Thoracic aorta (tissue), 2 donors: ENCODE measurements around the gene VSX1. TPM values are rescaled to one million over a fixed set of nuclear protein-coding genes. Genes with fewer than 3 reads are reported as not detected.

Experiments used
- ATAC-seq: fragments of 150-250 bp; one replicate; pipeline ENCODE4 v1.8.0; 2017; ENCODE audit warnings: low read depth; ENCODE audit not compliant: insufficient number of reproducible peaks, low FRiP score
- DNase-seq: peaks from one replicate; pipeline ENCODE4 v3.0.0-alpha.2; 2020; ENCODE audit warnings: low spot score
- H3K27ac ChIP-seq, 2 donors: fragments of 200-600 bp; sonication (generic); 1 replicate in 1 of 2; 2 replicates in 1 of 2; pipeline ENCODE4 v1.5.1; 2016; ENCODE audit warnings: mild to moderate bottlenecking in 2 of 2, moderate library complexity in 2 of 2
- H3K27me3 ChIP-seq: fragments of 200-600 bp; sonication (generic); replicated peaks from 2 replicates; pipeline ENCODE4 v1.6.0; 2016; ENCODE audit warnings: mild to moderate bottlenecking; ENCODE audit not compliant: insufficient read depth
- H3K36me3 ChIP-seq: fragments of 200-600 bp; sonication (generic); one replicate; pipeline ENCODE4 v1.5.1; 2016
- H3K4me1 ChIP-seq, 2 donors: fragments of 200-600 bp; sonication (generic); 1 replicate in 1 of 2; 2 replicates in 1 of 2; pipeline versions ENCODE4 v1.5.1 to v1.6.0; 2016; ENCODE audit warnings: low read depth in 2 of 2, mild to moderate bottlenecking in 1 of 2; ENCODE audit not compliant: control insufficient read depth in 1 of 2
- H3K4me3 ChIP-seq: fragments of 200-600 bp; sonication (generic); 2 replicates; pipeline ENCODE4 v1.5.1; 2016; ENCODE audit warnings: mild to moderate bottlenecking
- H3K9me3 ChIP-seq: fragments of 200-600 bp; sonication (generic); 2 replicates; pipeline ENCODE4 v1.5.1; 2016
- CTCF ChIP-seq: fragments of 200-600 bp; sonication (generic); IDR thresholded peaks from one replicate; pipeline ENCODE4 v1.5.1; 2019; ENCODE audit warnings: antibody characterized with exemption
- total RNA-seq, 2 donors: library from RNA; depleted of rRNA; stranded (reverse); fragments of >200 nt; gene quantifications; one replicate each; pipeline versions ENCODE4 v1.1.0 to v1.2.3, GENCODE V29; 2016

VSX1 gene
- total RNA-seq, 2 donors from 2014 or later: not detected

- Histone ChIP-seq H3K36me3 (no peaks in the 10 kb centered on the region), H3K4me1 (peaks cover 29 to 41% of the 10 kb centered on the region in 2 donors), H3K9me3 (no peaks in the 10 kb centered on the region), H3K27me3 (no peaks in the 10 kb centered on the region), H3K27ac (no peak overlapping the region), H3K4me3 (no peak overlapping the region)
- TF ChIP-seq CTCF: no peak
- DNase-seq (no peak), ATAC-seq (no peak)
Measured at GRCh38 chr20:25032478-25033264, 49.3 kb downstream of the VSX1 start.

GRCh38 chr20:25032065-25032477 lies 49.9 kb downstream of the VSX1 start:
- DNase-seq: no peak
- no peaks in the 10 kb centered on the region for H3K36me3 ChIP-seq
- ATAC-seq: no peak
- H3K4me3 ChIP-seq: no peak overlapping the region
- H3K27me3 ChIP-seq: no peaks in the 10 kb centered on the region
- no peak overlapping the region for H3K27ac ChIP-seq
- no peak for TF ChIP-seq CTCF
- H3K9me3 ChIP-seq: no peaks in the 10 kb centered on the region
- H3K4me1 ChIP-seq: peaks cover 23 to 35% of the 10 kb centered on the region in 2 donors

- no peak for TF ChIP-seq CTCF
- peaks cover 15 to 26% of the 10 kb centered on the region in 2 donors for H3K4me1 ChIP-seq
- H3K4me3 ChIP-seq: no peak overlapping the region
- no peaks in the 10 kb centered on the region for H3K9me3 ChIP-seq
- no peak overlapping the region for H3K27ac ChIP-seq
- ATAC-seq (no peak), DNase-seq (no peak)
- no peaks in the 10 kb centered on the region for H3K27me3 ChIP-seq
- H3K36me3 ChIP-seq: no peaks in the 10 kb centered on the region
Measured at GRCh38 chr20:25031241-25031640, 50.7 kb downstream of the VSX1 start.

- Histone ChIP-seq H3K4me3 (no peak overlapping the region), H3K9me3 (no peaks in the 10 kb centered on the region), H3K36me3 (no peaks in the 10 kb centered on the region), H3K27ac (no peak overlapping the region), H3K27me3 (no peaks in the 10 kb centered on the region), H3K4me1 (peaks cover 10 to 21% of the 10 kb centered on the region in 2 donors)
- TF ChIP-seq CTCF: no peak
- no peak for DNase-seq
- no peak for ATAC-seq
Measured at GRCh38 chr20:25030649-25031207, 51.2 kb downstream of the VSX1 start.

GRCh38 chr20:25030007-25030648 lies 51.8 kb downstream of the VSX1 start:
- H3K4me3 ChIP-seq: no peak overlapping the region
- peaks cover 4 to 16% of the 10 kb centered on the region in 2 donors for H3K4me1 ChIP-seq
- H3K27me3 ChIP-seq: no peaks in the 10 kb centered on the region
- ATAC-seq: no peak
- TF ChIP-seq CTCF: no peak
- DNase-seq: no peak
- no peak overlapping the region for H3K27ac ChIP-seq
- no peaks in the 10 kb centered on the region for H3K9me3 ChIP-seq
- H3K36me3 ChIP-seq: no peaks in the 10 kb centered on the region
